Astrocyte of the spinal cord (primary cell): ENCODE data around the gene DYSF.

Experiments used
- DNase-seq: peaks from one replicate; pipeline ENCODE4 v3.0.0; 2011; ENCODE audit warnings: low read depth, low spot score
- H3K4me3 ChIP-seq: 2 replicates; pipeline ENCODE4 v1.5.1; 2011; ENCODE audit warnings: low read depth, mild to moderate bottlenecking, low read length, moderate library complexity
- CTCF ChIP-seq: IDR thresholded peaks from 2 replicates; pipeline ENCODE4 v1.5.1; 2012; ENCODE audit warnings: low read depth, mild to moderate bottlenecking, low read length, inconsistent platforms
- in situ Hi-C: cut with HindIII; loops from 2 replicates; pipeline ENCODE4 v1.10.0; 2017; ENCODE audit warnings: low sequenced_read_pairs

DYSF gene

GRCh38 chr2:71603311-71603811 is 150.0 kb downstream of the DYSF start:
- H3K4me3 ChIP-seq: no peak overlapping the region
- in situ Hi-C loops: no loop called here
- TF ChIP-seq CTCF: no peak
- DNase-seq: no peak

- DNase-seq: no peak
- in situ Hi-C loops: no loop called here
- no peak overlapping the region for H3K4me3 ChIP-seq
- TF ChIP-seq CTCF: no peak
Measured at GRCh38 chr2:71603851-71604725, 150.7 kb downstream of the DYSF start.

GRCh38 chr2:71604726-71605120 is 151.4 kb downstream of the DYSF start:
- no peak overlapping the region for H3K4me3 ChIP-seq
- in situ Hi-C loops: no loop called here
- no peak for TF ChIP-seq CTCF
- DNase-seq: no peak

- in situ Hi-C loops: no loop called here
- H3K4me3 ChIP-seq: no peak overlapping the region
- no peak for DNase-seq
- no peak for TF ChIP-seq CTCF
Measured at GRCh38 chr2:71605173-71605641, 151.8 kb downstream of the DYSF start.

GRCh38 chr2:71605781-71606241 is 152.4 kb downstream of the DYSF start:
- DNase-seq: no peak
- TF ChIP-seq CTCF: no peak
- in situ Hi-C loops: no loop called here
- no peak overlapping the region for H3K4me3 ChIP-seq

- no peak for TF ChIP-seq CTCF
- no peak for DNase-seq
- in situ Hi-C loops: no loop called here
- no peak overlapping the region for H3K4me3 ChIP-seq
Measured at GRCh38 chr2:71606244-71606643, 152.9 kb downstream of the DYSF start.
